ENCODE measurements around the gene FLAD1.
A peak's percentile ranks its signal among the peaks of the same experiment; 100 is the strongest.

GRCh38 chr1:154943649-154944400 is 39.3 kb upstream of the FLAD1 start:
- TF ChIP-seq, protein P1, sequence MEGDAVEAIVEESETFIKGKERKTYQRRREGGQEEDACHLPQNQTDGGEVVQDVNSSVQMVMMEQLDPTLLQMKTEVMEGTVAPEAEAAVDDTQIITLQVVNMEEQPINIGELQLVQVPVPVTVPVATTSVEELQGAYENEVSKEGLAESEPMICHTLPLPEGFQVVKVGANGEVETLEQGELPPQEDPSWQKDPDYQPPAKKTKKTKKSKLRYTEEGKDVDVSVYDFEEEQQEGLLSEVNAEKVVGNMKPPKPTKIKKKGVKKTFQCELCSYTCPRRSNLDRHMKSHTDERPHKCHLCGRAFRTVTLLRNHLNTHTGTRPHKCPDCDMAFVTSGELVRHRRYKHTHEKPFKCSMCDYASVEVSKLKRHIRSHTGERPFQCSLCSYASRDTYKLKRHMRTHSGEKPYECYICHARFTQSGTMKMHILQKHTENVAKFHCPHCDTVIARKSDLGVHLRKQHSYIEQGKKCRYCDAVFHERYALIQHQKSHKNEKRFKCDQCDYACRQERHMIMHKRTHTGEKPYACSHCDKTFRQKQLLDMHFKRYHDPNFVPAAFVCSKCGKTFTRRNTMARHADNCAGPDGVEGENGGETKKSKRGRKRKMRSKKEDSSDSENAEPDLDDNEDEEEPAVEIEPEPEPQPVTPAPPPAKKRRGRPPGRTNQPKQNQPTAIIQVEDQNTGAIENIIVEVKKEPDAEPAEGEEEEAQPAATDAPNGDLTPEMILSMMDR (IDR thresholded peaks at IDR 0.05), result peak; percentile 23 to 71 (median 58)
- TF ChIP-seq POLR2A (IDR thresholded peaks at IDR 0.05), result no peak
